Measurements from ENCODE around the gene GRP. TPM values are rescaled to one million over a fixed set of nuclear protein-coding genes. Genes with fewer than 3 reads are reported as not detected.

GRP gene
- polyA plus RNA-seq, 2 donors = not detected

DNA sequence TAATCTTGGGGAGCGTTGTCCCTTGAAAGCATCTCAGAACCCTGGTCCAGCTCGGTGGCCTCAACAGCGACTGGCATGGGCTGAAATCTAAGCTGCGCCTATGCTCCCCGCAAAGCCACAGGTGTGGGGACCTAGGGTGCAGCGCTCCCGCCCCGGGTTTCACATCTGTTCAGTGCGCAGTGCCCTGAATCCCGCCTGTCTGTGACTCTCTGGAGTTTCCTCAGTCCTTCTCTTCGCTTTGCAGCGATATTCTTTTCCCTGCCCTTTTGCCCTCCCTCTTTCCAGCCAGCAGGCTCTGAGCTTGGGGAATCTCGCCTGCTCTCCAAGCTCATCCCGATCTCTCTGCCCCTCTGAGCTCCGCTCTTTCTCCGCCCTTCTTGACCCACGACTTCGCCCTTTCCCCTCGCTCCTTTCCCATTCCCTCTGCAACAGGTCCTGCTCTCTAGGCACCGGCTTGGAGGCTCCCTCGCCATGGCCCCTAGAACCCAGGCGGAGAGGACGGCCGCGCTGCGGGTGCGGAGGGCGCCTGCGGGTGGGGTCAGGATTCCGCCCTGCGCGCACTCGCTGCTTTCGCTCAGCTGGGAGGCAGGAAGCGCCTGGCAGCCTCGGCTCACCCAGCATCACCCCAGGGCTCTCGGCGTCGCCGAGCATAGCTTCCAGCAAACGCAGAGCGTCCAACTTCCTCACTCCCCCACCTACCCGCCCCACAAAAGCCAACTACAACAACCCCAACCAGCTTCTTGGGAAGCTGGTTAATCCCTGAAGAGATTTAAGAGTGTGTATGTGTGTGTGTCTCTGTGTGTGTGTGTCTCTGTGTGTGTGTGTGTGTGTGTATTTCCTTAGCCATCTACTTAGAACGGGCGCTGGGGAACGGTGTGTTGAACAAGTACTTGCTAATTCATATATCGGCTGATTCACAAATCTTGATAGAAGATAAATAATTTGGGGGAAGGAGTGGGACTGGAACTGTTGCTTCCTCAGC is 1.1 kb downstream of the GRP start:
- no peak overlapping the region for H3K27ac ChIP-seq (ENCODE audit: low read depth in 2 of 2, low read length in 1 of 2)
- peaks cover 0 to 2% of the 10 kb centered on the region in 2 donors for H3K4me1 ChIP-seq (ENCODE audit: control insufficient read depth in 2 of 2, insufficient read depth in 2 of 2, low read length in 1 of 2)
- H3K9me3 ChIP-seq (ENCODE audit: control insufficient read depth in 2 of 2, insufficient read depth in 1 of 2, low read depth in 1 of 2, low read length in 1 of 2) = no peaks in the 10 kb centered on the region
- peaks cover 5 to 21% of the 10 kb centered on the region in 2 donors for H3K27me3 ChIP-seq (ENCODE audit: control insufficient read depth in 1 of 2, insufficient read depth in 2 of 2, low read length in 2 of 2)
- no peak overlapping the region for H3K4me3 ChIP-seq (ENCODE audit: low read depth in 1 of 2, low read length in 2 of 2)
- H3K36me3 ChIP-seq (ENCODE audit: control insufficient read depth in 2 of 2, insufficient read depth in 2 of 2, low read length in 1 of 2) = no peaks in the 10 kb centered on the region
- WGBS, 2 donors = 3 to 5% methylated on average over 47 of the region's 47 CpGs

DNA sequence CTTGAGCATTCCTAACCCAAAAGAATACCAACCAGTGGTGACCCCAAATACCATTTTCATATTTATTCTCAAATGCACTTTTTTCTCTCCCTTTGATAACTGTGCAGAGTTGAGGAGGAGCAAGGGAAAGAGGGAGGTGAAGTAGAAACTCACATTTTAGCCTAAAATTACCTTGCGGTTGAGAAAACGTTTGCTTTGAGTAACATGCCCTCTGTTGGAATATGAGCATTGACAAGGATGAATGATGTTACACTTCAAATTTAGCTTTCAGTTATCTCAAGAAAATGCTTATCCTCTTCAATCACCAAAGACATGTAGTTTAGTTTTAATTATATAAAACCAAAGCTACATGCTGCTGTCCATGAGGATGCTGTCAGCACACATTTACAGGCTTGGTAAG is 2.4 kb downstream of the GRP start:
- H3K27me3 ChIP-seq (ENCODE audit: control insufficient read depth in 1 of 2, insufficient read depth in 2 of 2, low read length in 2 of 2) = peaks cover 5 to 21% of the 10 kb centered on the region in 2 donors

GRCh38 chr18:59228351-59228750 is 8.4 kb downstream of the GRP start:
- H3K9me3 ChIP-seq (ENCODE audit: control insufficient read depth in 2 of 2, insufficient read depth in 1 of 2, low read depth in 1 of 2, low read length in 1 of 2) = no peaks in the 10 kb centered on the region
- WGBS, 2 donors = 17 to 34% methylated on average over 1 of the region's 1 CpG
- H3K36me3 ChIP-seq (ENCODE audit: control insufficient read depth in 2 of 2, insufficient read depth in 2 of 2, low read length in 1 of 2) = no peaks in the 10 kb centered on the region
- H3K27ac ChIP-seq (ENCODE audit: low read depth in 2 of 2, low read length in 1 of 2) = no peak overlapping the region
- no peaks in the 10 kb centered on the region for H3K4me1 ChIP-seq (ENCODE audit: control insufficient read depth in 2 of 2, insufficient read depth in 2 of 2, low read length in 1 of 2)
- H3K4me3 ChIP-seq (ENCODE audit: low read depth in 1 of 2, low read length in 2 of 2) = no peak overlapping the region
- H3K27me3 ChIP-seq (ENCODE audit: control insufficient read depth in 1 of 2, insufficient read depth in 2 of 2, low read length in 2 of 2) = no peaks in the 10 kb centered on the region

More for the DNA sequence above, 2.4 kb downstream of the GRP start:
- Histone ChIP-seq H3K36me3 (ENCODE audit: control insufficient read depth in 2 of 2, insufficient read depth in 2 of 2, low read length in 1 of 2) (no peaks in the 10 kb centered on the region), H3K4me1 (ENCODE audit: control insufficient read depth in 2 of 2, insufficient read depth in 2 of 2, low read length in 1 of 2) (peaks cover 0 to 2% of the 10 kb centered on the region in 2 donors), H3K27ac (ENCODE audit: low read depth in 2 of 2, low read length in 1 of 2) (no peak overlapping the region), H3K9me3 (ENCODE audit: control insufficient read depth in 2 of 2, insufficient read depth in 1 of 2, low read depth in 1 of 2, low read length in 1 of 2) (no peaks in the 10 kb centered on the region), H3K4me3 (ENCODE audit: low read depth in 1 of 2, low read length in 2 of 2) (no peak overlapping the region)
- WGBS, 2 donors = 63 to 71% methylated on average over 2 of the region's 2 CpGs

DNA sequence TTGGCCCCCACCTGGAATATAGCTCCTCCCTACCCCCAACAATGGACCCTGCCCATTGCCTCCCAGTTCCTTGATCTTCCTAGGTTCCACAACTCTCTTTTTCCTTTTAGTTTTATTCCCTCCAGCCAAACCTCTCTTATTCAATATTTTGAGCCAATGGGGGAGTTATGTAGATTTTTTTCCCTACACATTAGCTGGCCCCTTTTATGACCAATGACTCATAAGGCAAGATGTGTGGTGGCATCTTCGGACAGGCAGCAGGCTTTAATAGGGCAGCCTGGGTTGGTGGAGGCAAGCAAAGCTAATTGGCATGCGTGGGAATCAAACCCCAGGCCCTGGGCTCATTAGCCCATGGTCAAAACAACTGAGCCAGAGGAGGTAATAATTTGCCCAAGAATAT is 9.2 kb downstream of the GRP start:
- H3K9me3 ChIP-seq (ENCODE audit: control insufficient read depth in 2 of 2, insufficient read depth in 1 of 2, low read depth in 1 of 2, low read length in 1 of 2) = no peaks in the 10 kb centered on the region
- no peaks in the 10 kb centered on the region for H3K27me3 ChIP-seq (ENCODE audit: control insufficient read depth in 1 of 2, insufficient read depth in 2 of 2, low read length in 2 of 2)
- H3K4me1 ChIP-seq (ENCODE audit: control insufficient read depth in 2 of 2, insufficient read depth in 2 of 2, low read length in 1 of 2) = no peaks in the 10 kb centered on the region
- H3K36me3 ChIP-seq (ENCODE audit: control insufficient read depth in 2 of 2, insufficient read depth in 2 of 2, low read length in 1 of 2) = no peaks in the 10 kb centered on the region
- H3K27ac ChIP-seq (ENCODE audit: low read depth in 2 of 2, low read length in 1 of 2) = no peak overlapping the region
- 88 to 90% methylated on average over 2 of the region's 2 CpGs for WGBS, 2 donors
- H3K4me3 ChIP-seq (ENCODE audit: low read depth in 1 of 2, low read length in 2 of 2) = no peak overlapping the region

GRCh38 chr18:59229701-59230443 is 9.9 kb downstream of the GRP start:
- Histone ChIP-seq H3K27me3 (ENCODE audit: control insufficient read depth in 1 of 2, insufficient read depth in 2 of 2, low read length in 2 of 2) (no peaks in the 10 kb centered on the region), H3K27ac (ENCODE audit: low read depth in 2 of 2, low read length in 1 of 2) (no peak overlapping the region), H3K36me3 (ENCODE audit: control insufficient read depth in 2 of 2, insufficient read depth in 2 of 2, low read length in 1 of 2) (no peaks in the 10 kb centered on the region), H3K4me3 (ENCODE audit: low read depth in 1 of 2, low read length in 2 of 2) (no peak overlapping the region), H3K4me1 (ENCODE audit: control insufficient read depth in 2 of 2, insufficient read depth in 2 of 2, low read length in 1 of 2) (no peaks in the 10 kb centered on the region), H3K9me3 (ENCODE audit: control insufficient read depth in 2 of 2, insufficient read depth in 1 of 2, low read depth in 1 of 2, low read length in 1 of 2) (no peaks in the 10 kb centered on the region)
- 68 to 75% methylated on average over 6 of the region's 6 CpGs for whole genome bisulfite sequencing, 2 donors

DNA sequence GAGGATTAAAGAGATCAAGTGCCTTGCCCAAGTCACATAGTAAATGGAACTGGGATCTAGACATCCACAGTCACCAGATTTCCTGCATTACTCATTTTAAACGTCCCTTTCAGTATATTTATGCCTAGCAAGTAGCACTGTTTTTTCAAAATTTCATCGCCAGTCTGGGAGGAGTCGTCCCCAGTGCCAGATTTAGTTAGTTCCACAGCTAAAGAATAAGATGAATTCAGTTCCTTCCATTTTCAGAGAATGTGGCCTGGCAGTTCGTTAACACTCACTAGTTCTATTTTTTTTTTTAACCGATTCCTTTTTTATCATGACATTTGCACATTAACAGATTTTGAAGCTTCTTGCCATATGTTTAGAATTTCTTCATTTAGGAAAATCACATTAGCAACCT is 11.2 kb downstream of the GRP start:
- Histone ChIP-seq H3K4me1 (ENCODE audit: control insufficient read depth in 2 of 2, insufficient read depth in 2 of 2, low read length in 1 of 2) (no peaks in the 10 kb centered on the region), H3K27me3 (ENCODE audit: control insufficient read depth in 1 of 2, insufficient read depth in 2 of 2, low read length in 2 of 2) (peaks cover 0 to 3% of the 10 kb centered on the region in 2 donors), H3K9me3 (ENCODE audit: control insufficient read depth in 2 of 2, insufficient read depth in 1 of 2, low read depth in 1 of 2, low read length in 1 of 2) (no peaks in the 10 kb centered on the region), H3K27ac (ENCODE audit: low read depth in 2 of 2, low read length in 1 of 2) (no peak overlapping the region), H3K36me3 (ENCODE audit: control insufficient read depth in 2 of 2, insufficient read depth in 2 of 2, low read length in 1 of 2) (no peaks in the 10 kb centered on the region), H3K4me3 (ENCODE audit: low read depth in 1 of 2, low read length in 2 of 2) (no peak overlapping the region)
- WGBS, 2 donors = 67 to 74% methylated on average over 5 of the region's 5 CpGs

GRCh38 chr18:59231877-59232276 is 11.9 kb downstream of the GRP start:
- Histone ChIP-seq H3K27ac (ENCODE audit: low read depth in 2 of 2, low read length in 1 of 2) (no peak overlapping the region), H3K27me3 (ENCODE audit: control insufficient read depth in 1 of 2, insufficient read depth in 2 of 2, low read length in 2 of 2) (peaks cover 0 to 3% of the 10 kb centered on the region in 2 donors), H3K4me3 (ENCODE audit: low read depth in 1 of 2, low read length in 2 of 2) (no peak overlapping the region), H3K36me3 (ENCODE audit: control insufficient read depth in 2 of 2, insufficient read depth in 2 of 2, low read length in 1 of 2) (no peaks in the 10 kb centered on the region), H3K9me3 (ENCODE audit: control insufficient read depth in 2 of 2, insufficient read depth in 1 of 2, low read depth in 1 of 2, low read length in 1 of 2) (no peaks in the 10 kb centered on the region), H3K4me1 (ENCODE audit: control insufficient read depth in 2 of 2, insufficient read depth in 2 of 2, low read length in 1 of 2) (no peaks in the 10 kb centered on the region)
- 80% methylated on average over 2 of the region's 2 CpGs for WGBS, 2 donors

DNA sequence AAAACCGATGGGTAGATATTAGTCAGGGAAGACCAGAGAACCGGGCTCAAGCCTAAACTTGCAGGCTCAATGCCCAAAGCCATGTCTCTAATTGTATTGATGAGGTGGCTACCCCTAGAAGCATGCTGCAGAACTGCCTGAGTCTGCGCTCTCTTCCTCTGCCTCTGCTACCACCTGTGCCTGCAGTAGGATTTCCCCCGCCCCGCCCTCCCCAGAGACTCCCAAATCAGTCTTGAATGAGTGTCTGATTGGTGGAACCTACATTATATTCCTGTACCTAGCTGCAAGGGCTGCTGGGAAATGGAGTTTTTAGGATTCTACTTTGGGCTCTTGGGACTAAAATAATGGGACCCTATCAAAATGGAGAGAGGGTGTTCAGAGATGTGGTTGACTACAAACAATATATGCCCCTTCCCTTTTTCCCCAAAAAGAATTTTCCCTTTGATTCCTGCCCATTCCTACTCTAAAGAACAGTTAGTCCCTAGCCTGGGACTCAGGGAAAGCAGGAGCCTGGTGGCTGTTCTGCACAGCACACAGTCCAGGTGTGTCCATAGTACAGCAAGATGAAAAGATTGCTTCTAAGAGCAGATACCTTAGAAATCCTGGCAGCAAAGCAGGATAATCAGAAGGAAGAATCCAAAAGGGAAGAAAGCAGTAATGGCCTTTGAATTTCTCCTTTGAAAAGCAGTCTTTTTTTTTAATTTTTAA is 12.5 kb downstream of the GRP start:
- Histone ChIP-seq H3K27me3 (ENCODE audit: control insufficient read depth in 1 of 2, insufficient read depth in 2 of 2, low read length in 2 of 2) (peaks cover 0 to 3% of the 10 kb centered on the region in 2 donors), H3K9me3 (ENCODE audit: control insufficient read depth in 2 of 2, insufficient read depth in 1 of 2, low read depth in 1 of 2, low read length in 1 of 2) (no peaks in the 10 kb centered on the region), H3K36me3 (ENCODE audit: control insufficient read depth in 2 of 2, insufficient read depth in 2 of 2, low read length in 1 of 2) (no peaks in the 10 kb centered on the region), H3K4me1 (ENCODE audit: control insufficient read depth in 2 of 2, insufficient read depth in 2 of 2, low read length in 1 of 2) (no peaks in the 10 kb centered on the region), H3K27ac (ENCODE audit: low read depth in 2 of 2, low read length in 1 of 2) (no peak overlapping the region), H3K4me3 (ENCODE audit: low read depth in 1 of 2, low read length in 2 of 2) (no peak overlapping the region)
- 57 to 68% methylated on average over 5 of the region's 5 CpGs for WGBS, 2 donors

GRCh38 chr18:59233017-59233410 is 13.1 kb downstream of the GRP start:
- no peak overlapping the region for H3K4me3 ChIP-seq (ENCODE audit: low read depth in 1 of 2, low read length in 2 of 2)
- no peaks in the 10 kb centered on the region for H3K9me3 ChIP-seq (ENCODE audit: control insufficient read depth in 2 of 2, insufficient read depth in 1 of 2, low read depth in 1 of 2, low read length in 1 of 2)
- WGBS, 2 donors = 65 to 80% methylated on average over 6 of the region's 6 CpGs
- H3K36me3 ChIP-seq (ENCODE audit: control insufficient read depth in 2 of 2, insufficient read depth in 2 of 2, low read length in 1 of 2) = no peaks in the 10 kb centered on the region
- no peaks in the 10 kb centered on the region for H3K4me1 ChIP-seq (ENCODE audit: control insufficient read depth in 2 of 2, insufficient read depth in 2 of 2, low read length in 1 of 2)
- no peak overlapping the region for H3K27ac ChIP-seq (ENCODE audit: low read depth in 2 of 2, low read length in 1 of 2)
- H3K27me3 ChIP-seq (ENCODE audit: control insufficient read depth in 1 of 2, insufficient read depth in 2 of 2, low read length in 2 of 2) = peaks cover 0 to 3% of the 10 kb centered on the region in 2 donors
